ENCODE measurements around the gene CENPX.

CENPX gene

GRCh38 chr17:81996757-81997441 is 25.8 kb downstream of the CENPX start:
- no peak overlapping the region for H3K9ac ChIP-seq (ENCODE audit: low read depth, low read length, poor library complexity)
- H3K4me3 ChIP-seq (ENCODE audit: low read length in 2 of 2), result peak overlapping the region in 1 of 2 donors; percentile 52
- peaks cover 17% of the 10 kb centered on the region for H3K79me1 ChIP-seq (ENCODE audit: low read depth, low read length)
- H3K23ac ChIP-seq (ENCODE audit: low read depth, low read length, poor library complexity), result no peak overlapping the region
- no peak overlapping the region for H2AK5ac ChIP-seq (ENCODE audit: low read depth, low read length)
- no peak overlapping the region for H2BK120ac ChIP-seq (ENCODE audit: low read depth, low read length)
- H3K18ac ChIP-seq (ENCODE audit: low read length), result no peak overlapping the region
- WGBS, 2 donors (ENCODE audit: extremely low coverage in 2 of 2, insufficient read length in 2 of 2, insufficient replicate concordance in 1 of 2), result no CpG with 5 or more reads among the region's 30 CpGs
- no peak overlapping the region for H3K27ac ChIP-seq (replicated peaks; ENCODE audit: low read length)
- H4K8ac ChIP-seq (ENCODE audit: low read depth, low read length), result no peak overlapping the region
- no peak overlapping the region for H3K4me2 ChIP-seq (ENCODE audit: insufficient read depth, low read length, poor library complexity, severe bottlenecking)
- H3K4me1 ChIP-seq (ENCODE audit: control insufficient read depth in 2 of 2, insufficient read depth in 1 of 2, low read depth in 1 of 2, low read length in 2 of 2), result peaks cover 19 to 23% of the 10 kb centered on the region in 2 donors
- H2BK15ac ChIP-seq (ENCODE audit: low read length), result no peak overlapping the region
- H4K91ac ChIP-seq (ENCODE audit: low read depth, low read length, poor library complexity), result no peak overlapping the region
- no peak overlapping the region for H3K4ac ChIP-seq (ENCODE audit: low read length)
- no peak overlapping the region for H2BK12ac ChIP-seq (ENCODE audit: low read length)
- no peaks in the 10 kb centered on the region for H3K27me3 ChIP-seq (ENCODE audit: control insufficient read depth in 3 of 3, insufficient read depth in 3 of 3, low read depth in 1 of 3, low read length in 3 of 3)
- no peak overlapping the region for H2AFZ ChIP-seq (ENCODE audit: low read length)
- DNase-seq (ENCODE audit: low spot score), result no peak
- H3K36me3 ChIP-seq (replicated peaks in 1 of 2; ENCODE audit: control insufficient read depth in 2 of 2, insufficient read depth in 2 of 2, low read length in 2 of 2), result peaks cover 0 to 7% of the 10 kb centered on the region in 2 donors
- H3K14ac ChIP-seq (ENCODE audit: low read length), result no peak overlapping the region
- peaks cover 0 to 3% of the 10 kb centered on the region in 2 donors for H3K9me3 ChIP-seq (replicated peaks in 1 of 2; ENCODE audit: control insufficient read depth in 2 of 2, insufficient read depth in 1 of 2, low read depth in 1 of 2, low read length in 2 of 2)
- no peak overlapping the region for H2BK5ac ChIP-seq (ENCODE audit: low read length)

- H3K4me3 ChIP-seq (ENCODE audit: low read length in 2 of 2), result no peak overlapping the region
- H4K91ac ChIP-seq (ENCODE audit: low read depth, low read length, poor library complexity), result no peak overlapping the region
- no peak overlapping the region for H2BK120ac ChIP-seq (ENCODE audit: low read depth, low read length)
- no peak overlapping the region for H2BK5ac ChIP-seq (ENCODE audit: low read length)
- H3K36me3 ChIP-seq (replicated peaks in 1 of 2; ENCODE audit: control insufficient read depth in 2 of 2, insufficient read depth in 2 of 2, low read length in 2 of 2), result peaks cover 0 to 7% of the 10 kb centered on the region in 2 donors
- H3K4me1 ChIP-seq (ENCODE audit: control insufficient read depth in 2 of 2, insufficient read depth in 1 of 2, low read depth in 1 of 2, low read length in 2 of 2), result peaks cover 25 to 27% of the 10 kb centered on the region in 2 donors
- no peak overlapping the region for H2BK12ac ChIP-seq (ENCODE audit: low read length)
- H3K4ac ChIP-seq (ENCODE audit: low read length), result no peak overlapping the region
- H3K27me3 ChIP-seq (ENCODE audit: control insufficient read depth in 3 of 3, insufficient read depth in 3 of 3, low read depth in 1 of 3, low read length in 3 of 3), result no peaks in the 10 kb centered on the region
- no peak overlapping the region for H4K8ac ChIP-seq (ENCODE audit: low read depth, low read length)
- H2BK15ac ChIP-seq (ENCODE audit: low read length), result no peak overlapping the region
- no peak for DNase-seq (ENCODE audit: low spot score)
- H3K14ac ChIP-seq (ENCODE audit: low read length), result no peak overlapping the region
- no peak overlapping the region for H3K4me2 ChIP-seq (ENCODE audit: insufficient read depth, low read length, poor library complexity, severe bottlenecking)
- H3K9me3 ChIP-seq (replicated peaks in 1 of 2; ENCODE audit: control insufficient read depth in 2 of 2, insufficient read depth in 1 of 2, low read depth in 1 of 2, low read length in 2 of 2), result peaks cover 0 to 3% of the 10 kb centered on the region in 2 donors
- peak overlapping the region; percentile 70 for H2AK5ac ChIP-seq (ENCODE audit: low read depth, low read length)
- H3K18ac ChIP-seq (ENCODE audit: low read length), result no peak overlapping the region
- H3K79me1 ChIP-seq (ENCODE audit: low read depth, low read length), result peaks cover 17% of the 10 kb centered on the region
- H3K27ac ChIP-seq (replicated peaks; ENCODE audit: low read length), result no peak overlapping the region
- WGBS, 2 donors (ENCODE audit: extremely low coverage in 2 of 2, insufficient read length in 2 of 2, insufficient replicate concordance in 1 of 2), result no CpG with 5 or more reads among the region's 28 CpGs
- H3K23ac ChIP-seq (ENCODE audit: low read depth, low read length, poor library complexity), result no peak overlapping the region
- peak overlapping the region; percentile 44 for H3K9ac ChIP-seq (ENCODE audit: low read depth, low read length, poor library complexity)
- H2AFZ ChIP-seq (ENCODE audit: low read length), result no peak overlapping the region
Observed at GRCh38 chr17:81996232-81996756, 26.4 kb downstream of the CENPX start.

GRCh38 chr17:81995463-81996231 is 27.0 kb downstream of the CENPX start:
- Histone ChIP-seq H3K9ac (ENCODE audit: low read depth, low read length, poor library complexity) (peak overlapping the region; percentile 77), H2AFZ (ENCODE audit: low read length) (no peak overlapping the region), H3K18ac (ENCODE audit: low read length) (peak overlapping the region; percentile 87), H3K4ac (ENCODE audit: low read length) (no peak overlapping the region), H2AK5ac (ENCODE audit: low read depth, low read length) (peak overlapping the region; percentile 70), H3K23ac (ENCODE audit: low read depth, low read length, poor library complexity) (peak overlapping the region; percentile 73), H2BK15ac (ENCODE audit: low read length) (no peak overlapping the region), H4K8ac (ENCODE audit: low read depth, low read length) (peak overlapping the region; percentile 82), H3K9me3 (replicated peaks in 1 of 2; ENCODE audit: control insufficient read depth in 2 of 2, insufficient read depth in 1 of 2, low read depth in 1 of 2, low read length in 2 of 2) (peaks cover 3 to 4% of the 10 kb centered on the region in 2 donors), H2BK12ac (ENCODE audit: low read length) (peak overlapping the region; percentile 97), H4K91ac (ENCODE audit: low read depth, low read length, poor library complexity) (no peak overlapping the region), H3K4me2 (ENCODE audit: insufficient read depth, low read length, poor library complexity, severe bottlenecking) (no peak overlapping the region), H3K36me3 (replicated peaks in 1 of 2; ENCODE audit: control insufficient read depth in 2 of 2, insufficient read depth in 2 of 2, low read length in 2 of 2) (peaks cover 0 to 7% of the 10 kb centered on the region in 2 donors), H3K27me3 (ENCODE audit: control insufficient read depth in 3 of 3, insufficient read depth in 3 of 3, low read depth in 1 of 3, low read length in 3 of 3) (no peaks in the 10 kb centered on the region), H3K4me1 (ENCODE audit: control insufficient read depth in 2 of 2, insufficient read depth in 1 of 2, low read depth in 1 of 2, low read length in 2 of 2) (peaks cover 25 to 29% of the 10 kb centered on the region in 2 donors), H3K79me1 (ENCODE audit: low read depth, low read length) (peaks cover 16% of the 10 kb centered on the region), H3K27ac (replicated peaks; ENCODE audit: low read length) (peak overlapping the region; percentile 17), H2BK5ac (ENCODE audit: low read length) (peak overlapping the region; percentile 82), H3K14ac (ENCODE audit: low read length) (peak overlapping the region; percentile 38), H3K4me3 (ENCODE audit: low read length in 2 of 2) (no peak overlapping the region), H2BK120ac (ENCODE audit: low read depth, low read length) (peak overlapping the region; percentile 89)
- WGBS, 2 donors (ENCODE audit: extremely low coverage in 2 of 2, insufficient read length in 2 of 2, insufficient replicate concordance in 1 of 2), result no CpG with 5 or more reads among the region's 29 CpGs
- no peak for DNase-seq (ENCODE audit: low spot score)
